GM18868 (cell line): ENCODE measurements around the gene METRN.

Experiments used
- ATAC-seq: cut with Tn5 transposase; IDR thresholded peaks from one replicate; pipeline ENCODE4 v1.9.1; 2021; ENCODE audit warnings: mild to moderate bottlenecking, moderate library complexity; ENCODE audit not compliant: unreplicated experiment

The METRN gene

DNA sequence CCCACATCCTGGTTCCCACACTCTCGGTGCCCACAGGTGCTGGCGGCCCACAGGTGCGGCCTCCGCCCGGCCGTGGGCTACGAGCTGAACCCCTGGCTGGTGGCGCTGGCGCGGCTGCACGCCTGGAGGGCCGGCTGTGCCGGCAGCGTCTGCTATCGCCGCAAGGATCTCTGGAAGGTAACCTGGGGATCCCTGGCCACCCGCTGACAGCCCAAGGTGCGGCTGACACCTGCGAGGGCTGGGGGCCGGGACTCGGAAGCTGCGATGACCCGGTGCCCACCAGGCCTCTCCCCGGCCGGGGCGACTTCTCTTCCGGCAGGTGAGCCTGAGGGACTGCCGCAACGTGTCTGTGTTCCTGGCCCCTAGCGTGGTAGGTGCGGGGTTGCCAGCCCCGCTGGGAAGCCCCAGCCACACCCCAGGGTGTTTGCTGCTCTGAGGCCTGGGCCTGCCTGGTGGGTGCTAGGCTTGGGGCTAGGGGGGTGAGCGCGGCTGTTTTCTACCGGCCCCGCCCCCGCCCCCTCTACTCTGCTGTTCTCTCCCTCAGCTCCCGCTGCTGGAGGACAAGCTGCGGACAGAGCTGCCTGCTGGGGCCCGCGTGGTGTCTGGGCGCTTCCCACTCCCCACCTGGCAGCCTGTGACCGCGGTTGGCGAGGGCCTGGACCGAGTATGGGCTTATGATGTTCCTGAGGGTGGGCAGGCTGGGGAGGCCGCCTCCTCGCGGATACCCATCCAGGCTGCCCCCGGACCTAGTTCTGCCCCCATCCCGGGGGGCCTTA, 7.0 kb downstream of the METRN start:
- ATAC-seq, result no peak

DNA sequence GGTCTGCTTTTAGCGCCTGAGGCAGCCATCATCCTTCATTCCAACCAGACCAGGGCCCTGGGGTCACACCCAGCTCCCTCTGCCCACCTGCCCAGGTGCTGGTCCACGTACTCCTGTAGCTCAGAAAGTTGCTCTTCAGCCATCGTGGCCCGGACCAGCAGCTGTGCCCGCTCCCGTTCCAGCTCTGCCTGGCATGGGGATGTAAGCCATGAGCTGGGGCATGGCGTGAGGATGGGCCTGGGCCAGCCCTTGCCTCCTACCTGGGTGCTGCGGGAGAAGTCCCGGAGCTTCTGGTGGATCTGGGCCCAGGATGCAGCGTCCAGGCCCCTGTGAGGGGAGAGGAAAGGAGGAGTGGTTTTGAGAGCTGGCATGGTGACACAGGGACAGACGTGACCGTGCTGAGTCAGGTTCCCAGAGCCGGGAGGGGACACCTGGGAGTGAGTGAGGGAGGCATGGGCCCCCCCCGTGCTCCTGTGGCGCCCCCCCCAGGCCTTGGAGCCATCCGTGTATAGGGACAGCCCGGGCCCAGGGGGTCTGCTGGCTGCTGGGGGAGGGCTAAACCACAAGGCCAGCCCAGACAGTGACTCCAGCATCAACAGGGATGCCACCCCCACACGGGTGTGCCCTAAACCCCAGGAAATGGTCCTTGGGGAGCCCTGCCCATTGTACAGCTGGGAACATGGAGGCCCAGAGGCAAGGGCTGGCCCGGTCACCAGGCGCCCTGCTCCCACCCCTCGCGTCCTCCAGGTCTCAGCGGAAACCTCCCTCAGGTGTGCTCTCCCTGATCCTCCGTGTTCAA, 8.1 kb downstream of the METRN start:
- no peak for ATAC-seq

DNA sequence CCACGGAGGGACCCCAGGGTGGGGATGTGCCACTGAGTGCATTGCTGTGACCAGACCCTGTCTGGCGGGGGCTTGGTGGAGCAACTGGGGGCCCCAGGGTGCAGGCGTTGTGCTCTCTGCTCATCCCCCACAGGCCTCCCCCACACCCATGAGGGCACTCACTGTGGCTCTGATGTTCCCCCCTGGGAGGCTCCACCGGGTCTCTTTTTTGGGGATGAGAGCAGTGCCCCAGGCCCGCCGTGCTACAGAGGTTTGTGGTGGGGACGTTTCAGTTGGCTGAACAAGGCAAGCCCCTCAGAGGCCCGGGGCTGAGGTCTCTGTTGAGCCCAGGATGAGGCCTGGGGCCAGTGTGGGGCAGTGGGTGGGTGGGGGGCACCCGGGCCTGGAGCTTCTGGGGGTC, 8.8 kb downstream of the METRN start:
- no peak for ATAC-seq

DNA sequence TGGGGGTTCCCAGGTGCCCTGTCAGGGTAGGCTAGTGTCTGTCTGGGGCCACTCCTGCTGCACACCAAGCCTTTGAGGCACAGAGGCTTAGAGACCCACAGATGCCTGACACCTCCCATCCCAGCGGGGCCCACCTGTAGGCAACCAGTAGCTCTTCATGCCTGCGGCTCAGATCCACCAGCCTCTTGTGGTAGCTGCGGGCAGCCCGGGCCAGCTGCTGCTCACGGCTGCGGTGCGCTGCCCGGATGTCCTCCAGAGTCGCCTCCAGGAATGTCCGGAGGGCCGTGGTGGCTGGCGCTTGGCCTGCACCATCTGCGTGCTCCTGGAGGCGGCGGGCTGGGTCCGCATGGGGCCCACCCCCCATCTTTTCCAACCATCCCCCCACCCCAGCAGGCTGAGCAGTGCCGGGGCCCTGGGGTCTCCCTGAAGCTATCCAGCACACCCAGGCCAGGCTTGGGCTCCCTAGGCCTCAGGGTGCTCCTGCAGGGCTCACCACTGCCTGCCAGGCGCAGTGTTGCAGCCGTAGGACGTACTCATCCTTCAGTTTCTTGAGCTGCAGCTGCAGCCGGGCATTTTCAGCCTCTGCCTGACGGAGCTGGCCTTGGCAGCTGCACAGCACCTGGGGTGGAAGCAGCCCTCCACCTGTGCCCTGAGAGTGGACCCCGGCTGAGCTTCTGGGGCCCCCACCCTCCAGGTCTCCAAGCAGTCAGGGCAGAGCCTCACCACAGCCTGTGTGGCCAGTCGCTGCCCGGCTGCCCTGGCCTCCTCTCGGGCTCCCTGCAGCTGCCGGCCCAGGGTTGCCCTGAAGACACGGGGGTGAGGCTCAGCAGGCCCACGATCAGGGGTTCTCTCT, 9.5 kb downstream of the METRN start:
- no peak for ATAC-seq

DNA sequence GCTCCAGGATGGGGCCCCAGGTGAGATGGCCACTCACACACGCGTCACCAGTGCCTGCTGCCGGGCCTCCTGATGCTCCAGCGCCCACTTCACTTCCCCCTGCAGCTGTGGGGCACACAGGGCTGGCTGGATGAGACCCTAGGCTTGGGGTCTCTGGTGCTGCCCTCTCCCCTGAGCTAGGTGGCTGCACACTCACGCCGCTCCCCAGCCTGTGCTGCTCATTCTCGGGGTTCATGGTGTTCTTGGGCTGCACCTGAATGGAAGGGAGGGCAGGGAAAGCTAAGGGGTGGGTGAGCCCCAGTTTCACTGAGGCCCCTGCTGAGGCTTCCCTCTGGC, 10.1 kb downstream of the METRN start:
- no peak for ATAC-seq

DNA sequence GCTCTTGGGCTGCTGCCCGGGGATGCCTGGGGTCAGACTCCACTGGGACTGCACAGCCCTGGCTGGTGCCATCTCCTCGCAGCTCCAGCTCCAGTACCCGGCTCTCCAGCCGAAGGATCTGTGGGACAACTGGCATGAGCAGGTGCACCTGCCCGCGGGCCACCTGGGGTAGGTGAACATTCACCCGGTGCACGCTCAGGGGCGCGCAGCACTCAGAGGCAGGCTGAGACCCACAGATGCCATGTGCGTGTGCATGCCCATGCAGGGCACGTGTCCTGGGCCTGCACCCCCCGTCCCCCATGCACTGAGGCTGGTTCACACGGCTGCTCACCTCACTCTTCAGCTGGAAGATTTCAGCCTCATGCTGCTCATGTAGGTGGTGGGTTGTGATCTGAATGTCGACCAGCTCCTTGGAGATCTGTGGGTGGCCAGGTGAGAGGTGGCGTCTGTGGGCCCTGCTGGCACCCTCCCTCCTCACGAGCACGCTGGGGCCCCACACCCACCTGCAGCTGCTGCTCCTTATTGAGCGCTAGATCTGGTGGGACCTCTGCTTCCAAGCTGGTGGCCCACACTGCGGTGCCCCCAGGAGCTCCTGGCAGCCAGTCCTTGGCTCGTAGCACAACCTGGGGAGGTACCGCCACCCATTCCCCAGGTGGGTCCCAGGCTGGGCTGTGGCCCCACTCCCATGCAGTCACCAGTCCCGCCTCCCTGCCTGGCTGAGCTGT, 10.7 kb downstream of the METRN start:
- ATAC-seq, result no peak

DNA sequence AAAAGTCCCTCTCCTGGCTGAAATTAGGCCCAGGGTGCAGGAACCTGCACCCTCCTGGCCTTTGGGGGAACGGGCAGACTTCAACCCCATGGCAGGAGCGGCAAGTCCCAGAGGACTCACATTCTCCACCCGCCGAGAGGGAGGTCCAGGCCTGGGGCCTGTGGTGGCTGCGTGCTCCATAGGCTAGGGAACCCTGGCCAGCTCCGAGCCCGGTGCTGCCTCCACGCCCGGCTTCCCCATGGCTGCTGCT, 11.2 kb downstream of the METRN start:
- no peak for ATAC-seq

DNA sequence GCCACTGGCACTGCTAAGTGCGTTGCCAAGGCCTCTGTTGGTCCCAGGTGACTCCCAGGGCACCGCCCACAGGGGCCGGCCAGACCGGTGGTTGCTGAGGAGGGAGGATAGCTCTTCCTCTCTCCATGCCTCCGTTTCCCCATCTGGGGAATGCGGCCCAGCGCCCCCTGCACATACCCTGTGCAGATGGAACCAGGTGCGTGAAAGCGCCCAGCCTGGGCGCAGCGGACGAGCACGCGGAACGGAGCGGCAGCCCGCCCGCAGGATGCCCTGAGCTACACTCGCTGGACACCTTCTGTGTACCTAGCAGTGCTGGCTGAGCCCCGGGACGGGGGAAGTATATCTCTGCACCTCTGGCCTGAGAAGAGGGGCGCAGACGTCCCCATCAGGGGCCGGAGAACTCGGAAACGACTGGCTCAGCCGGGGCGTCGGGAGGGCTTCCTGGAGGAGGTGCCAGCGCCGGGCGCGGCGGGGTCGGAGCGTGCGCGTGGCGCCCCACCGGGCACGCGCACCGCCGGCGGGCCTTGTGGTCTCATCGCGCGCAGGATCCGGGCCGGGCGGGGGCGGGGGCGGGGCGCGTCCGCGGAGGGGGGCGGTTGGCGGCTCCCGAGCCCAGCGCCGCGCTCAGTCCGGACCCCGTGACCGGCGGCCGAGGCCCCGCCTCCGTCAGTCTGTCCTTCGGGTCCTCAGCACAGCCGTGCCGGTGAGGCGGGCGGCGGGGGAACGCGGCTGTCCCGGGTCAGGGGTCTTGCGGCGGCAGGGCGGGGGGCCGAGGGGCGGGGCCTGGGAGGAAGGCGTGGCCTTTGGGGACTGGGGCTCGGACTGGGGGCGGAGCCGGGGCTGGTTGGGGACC, 11.7 kb downstream of the METRN start, which contains the start of the genes CCDC78 and HAGHL:
TSS of gene CCDC78 (minus strand) at position 6 of the 853 bp plus-strand sequence. CDS start 76 bp downstream, outside the sequence.
TSS of gene HAGHL (plus strand) at position 669 of the 853 bp plus-strand sequence. CDS start 404 bp downstream, outside the sequence.
- ATAC-seq, result no peak

DNA sequence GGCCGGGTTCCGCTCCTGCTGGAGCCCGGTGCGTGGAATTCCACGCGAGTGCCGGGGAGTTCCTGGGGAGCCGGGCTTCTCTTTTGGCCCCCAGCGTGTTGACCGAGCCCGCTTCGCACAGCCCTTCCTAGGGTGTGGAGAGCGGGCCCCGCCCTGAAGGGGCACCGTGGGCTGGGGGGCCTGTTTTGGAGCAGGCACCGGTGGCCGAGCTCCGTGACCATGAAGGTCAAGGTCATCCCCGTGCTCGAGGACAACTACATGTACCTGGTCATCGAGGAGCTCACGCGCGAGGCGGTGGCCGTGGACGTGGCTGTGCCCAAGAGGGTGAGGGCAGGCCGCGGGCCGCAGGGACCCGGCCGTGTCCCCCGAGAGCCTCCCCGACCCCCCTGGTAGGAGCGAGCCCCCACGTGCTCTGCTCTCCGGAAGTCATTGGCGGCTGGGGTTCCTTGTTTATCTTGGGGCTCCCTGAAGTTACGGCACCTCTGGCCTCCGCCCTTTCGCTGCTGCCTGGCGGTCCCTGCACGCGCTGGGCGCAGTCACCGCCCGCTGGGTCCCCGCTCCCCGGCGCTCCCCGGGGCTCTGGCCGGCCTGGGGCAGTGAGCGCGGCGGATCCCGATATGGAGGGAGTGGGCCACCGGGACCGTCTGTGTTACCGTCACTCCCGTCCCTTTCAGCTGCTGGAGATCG, 12.5 kb downstream of the METRN start:
- ATAC-seq, result no peak

DNA sequence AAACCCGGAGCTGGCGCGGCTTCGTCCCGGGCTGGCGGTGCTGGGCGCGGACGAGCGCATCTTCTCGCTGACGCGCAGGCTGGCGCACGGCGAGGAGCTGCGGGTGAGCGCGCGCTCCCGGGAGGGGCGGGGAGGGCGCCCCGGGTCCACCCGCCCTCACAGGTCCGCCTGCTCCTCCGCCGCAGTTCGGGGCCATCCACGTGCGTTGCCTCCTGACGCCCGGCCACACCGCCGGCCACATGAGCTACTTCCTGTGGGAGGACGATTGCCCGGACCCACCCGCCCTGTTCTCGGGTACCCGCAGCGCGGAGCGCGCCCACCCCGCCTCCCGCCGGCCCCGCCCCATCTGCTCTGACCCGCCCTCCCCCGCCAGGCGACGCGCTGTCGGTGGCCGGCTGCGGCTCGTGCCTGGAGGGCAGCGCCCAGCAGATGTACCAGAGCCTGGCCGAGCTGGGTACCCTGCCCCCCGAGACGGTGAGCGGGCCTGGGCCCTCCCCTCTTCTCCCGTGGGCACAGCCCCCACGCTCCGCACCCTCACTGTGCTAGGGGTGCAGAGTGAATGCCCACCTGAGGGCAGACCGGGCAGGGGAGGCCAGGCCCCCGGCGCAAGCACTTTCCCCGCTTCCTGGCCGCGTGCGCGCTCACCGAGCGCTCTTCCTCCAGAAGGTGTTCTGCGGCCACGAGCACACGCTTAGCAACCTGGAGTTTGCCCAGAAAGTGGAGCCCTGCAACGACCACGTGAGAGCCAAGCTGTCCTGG, 13.4 kb downstream of the METRN start:
- ATAC-seq, result no peak

DNA sequence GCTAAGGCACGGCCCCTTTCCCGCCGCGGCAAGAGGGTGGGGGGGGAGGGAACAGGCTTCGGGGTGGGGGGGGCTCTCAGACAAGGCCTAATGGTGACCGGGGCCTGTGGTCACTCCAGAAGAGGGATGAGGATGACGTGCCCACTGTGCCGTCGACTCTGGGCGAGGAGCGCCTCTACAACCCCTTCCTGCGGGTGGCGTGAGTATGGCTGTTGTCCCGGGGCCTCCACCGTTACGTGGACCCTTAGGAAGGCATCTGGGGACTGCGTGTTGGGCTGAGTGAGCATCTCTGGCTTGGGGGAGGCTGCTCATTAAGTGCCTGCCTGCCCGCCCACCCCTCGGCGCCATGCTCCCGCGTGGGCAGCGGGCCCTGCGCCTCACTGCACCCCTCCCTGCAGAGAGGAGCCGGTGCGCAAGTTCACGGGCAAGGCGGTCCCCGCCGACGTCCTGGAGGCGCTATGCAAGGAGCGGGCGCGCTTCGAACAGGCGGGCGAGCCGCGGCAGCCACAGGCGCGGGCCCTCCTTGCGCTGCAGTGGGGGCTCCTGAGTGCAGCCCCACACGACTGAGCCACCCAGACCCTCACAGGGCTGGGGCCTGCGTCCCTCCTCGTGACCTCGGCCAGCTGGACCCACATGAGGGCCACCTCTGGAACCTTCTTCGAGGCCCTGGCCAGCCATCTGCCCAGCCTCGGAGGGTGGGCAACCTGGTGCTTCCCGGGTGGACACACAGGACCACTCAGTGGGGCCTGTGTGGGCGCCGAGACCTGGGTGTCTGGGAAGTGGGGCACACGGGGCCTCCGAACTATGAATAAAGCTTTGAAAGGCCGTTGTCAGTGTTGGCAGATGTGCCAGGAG, 14.2 kb downstream of the METRN start:
- ATAC-seq, result no peak

DNA sequence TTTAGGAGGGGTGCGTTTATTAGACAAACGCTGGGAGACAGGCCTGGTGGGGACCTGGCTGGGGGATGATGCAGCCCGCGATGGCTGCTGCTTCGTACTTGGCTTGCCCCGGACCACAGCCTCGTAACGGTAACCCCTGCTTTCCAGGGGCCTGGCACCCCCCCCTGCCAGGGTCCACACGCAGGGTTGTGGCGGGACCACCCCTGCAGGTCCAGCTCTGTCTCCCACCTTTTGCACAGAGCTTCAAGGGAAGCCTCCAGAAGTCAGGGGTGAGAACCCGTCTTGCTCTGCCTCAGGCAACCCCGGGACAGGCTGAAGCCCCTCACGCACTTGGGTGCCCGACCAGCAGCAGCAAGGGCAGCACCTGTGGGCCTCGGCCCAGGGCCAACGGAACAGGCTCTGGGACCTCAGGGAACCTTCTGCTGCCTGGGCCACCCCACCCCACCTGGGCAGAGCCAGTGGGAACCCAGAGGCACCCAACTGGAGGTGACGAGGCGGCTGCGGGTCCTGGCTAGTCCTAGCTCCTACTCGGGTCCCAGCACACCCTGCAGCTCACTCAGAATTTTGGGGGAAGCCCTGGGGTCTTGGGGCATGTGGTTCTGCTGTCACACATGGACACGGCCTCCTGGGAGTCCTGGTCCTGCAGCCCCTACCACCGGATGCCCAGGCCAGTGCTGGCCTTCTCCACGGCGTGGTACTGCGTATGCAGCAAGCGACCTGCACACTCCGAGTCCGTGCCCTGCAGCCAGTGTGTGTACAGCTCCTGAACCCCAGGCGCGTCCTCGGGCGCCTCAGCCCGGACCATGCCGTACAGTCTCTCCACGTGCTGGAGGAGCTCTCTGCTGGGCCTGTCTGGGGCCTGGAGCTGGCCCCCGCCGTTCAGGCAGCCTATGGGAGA, 15.1 kb downstream of the METRN start:
- no peak for ATAC-seq

DNA sequence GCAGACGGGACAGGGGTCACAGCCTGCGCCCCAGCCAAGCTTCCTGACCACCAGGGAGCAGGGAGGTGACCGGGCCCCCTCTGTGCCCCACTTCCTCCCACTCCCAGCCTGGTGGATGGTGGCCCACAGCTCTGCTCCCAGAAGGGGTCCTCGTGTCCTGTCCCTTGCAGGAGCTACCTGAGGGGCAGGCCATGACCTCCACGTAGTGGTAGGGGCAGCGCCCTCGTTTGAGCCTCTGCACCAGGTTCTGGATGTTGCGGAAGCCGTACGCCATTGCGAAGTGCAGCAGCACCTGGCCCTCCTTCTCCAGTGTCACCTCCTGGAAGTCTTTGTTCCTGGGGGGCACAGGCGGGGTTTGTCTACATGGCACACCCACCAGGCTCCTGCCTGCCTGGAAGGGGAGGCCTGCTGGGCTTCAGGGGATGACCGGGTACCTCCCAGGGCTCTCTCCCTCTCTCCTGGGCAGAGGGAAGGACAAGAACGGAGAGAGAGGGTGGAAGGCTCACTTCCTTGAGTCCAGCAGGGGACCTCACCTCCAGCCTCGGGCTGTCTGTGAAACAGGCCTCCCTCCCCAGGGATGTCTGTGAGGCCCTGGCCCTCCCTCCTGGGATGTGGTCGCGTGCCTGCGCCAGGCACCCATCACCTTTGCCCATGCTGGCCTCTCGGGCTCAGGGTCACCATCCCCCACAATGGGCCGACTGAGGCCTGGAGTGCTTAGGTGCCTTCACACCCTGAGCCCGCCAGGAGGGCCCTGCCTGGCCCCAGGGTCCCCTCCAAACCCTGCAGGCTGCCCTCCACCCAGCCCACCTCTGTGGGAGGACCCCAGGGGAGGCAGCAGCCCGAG, 16.0 kb downstream of the METRN start:
- ATAC-seq, result no peak

DNA sequence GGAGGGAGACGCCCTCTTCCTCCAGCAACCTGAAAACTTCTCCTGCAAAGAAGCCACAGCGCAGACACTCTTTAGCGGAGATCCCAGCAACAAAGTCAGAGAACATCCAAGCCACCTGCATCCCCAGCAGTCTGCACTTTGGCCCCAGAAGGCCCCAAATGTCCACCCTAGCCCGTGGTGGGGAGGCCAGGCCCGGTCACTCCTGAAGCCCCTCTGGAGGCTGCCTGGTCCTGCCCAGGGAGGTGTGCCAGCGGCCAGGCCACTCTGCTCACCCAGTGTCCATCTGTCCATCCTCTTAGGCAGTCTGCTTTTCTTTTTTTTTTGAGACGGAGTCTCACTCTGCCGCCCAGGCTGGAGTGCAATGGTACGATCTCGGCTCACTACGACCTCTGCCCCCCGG, 17.4 kb downstream of the METRN start:
- ATAC-seq, result no peak

DNA sequence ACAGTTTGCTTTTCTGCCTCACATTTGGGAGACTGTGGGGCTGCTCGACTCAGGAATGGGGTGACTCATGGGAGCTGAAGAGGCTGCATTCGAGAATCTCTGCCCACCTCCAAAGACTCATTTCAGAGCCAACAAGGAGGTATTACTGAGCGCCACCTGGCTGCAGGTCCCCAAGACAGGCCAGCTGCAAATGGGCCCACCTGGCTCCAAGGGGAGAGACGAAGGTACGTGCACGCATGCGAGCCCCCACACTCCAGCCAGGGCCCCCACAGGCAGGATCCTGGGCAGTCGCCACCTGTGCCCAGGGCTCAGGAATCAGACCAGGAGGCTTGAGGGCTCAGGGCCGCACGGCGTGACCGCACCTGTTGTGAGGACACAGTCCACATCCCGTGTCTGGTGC, 18.0 kb downstream of the METRN start:
- no peak for ATAC-seq
